OCI-LY7 (cell line): Measurements from ENCODE around the gene ITLN1.

Source experiments
- EZH2phosphoT487 ChIP-seq: fragments of 200-600 bp; sonication (generic); IDR thresholded peaks from 2 replicates; pipeline ENCODE4 v1.6.1; 2018; ENCODE audit warnings: low read depth, borderline replicate concordance, mild to moderate bottlenecking, mixed run types, antibody characterized with exemption, low read length, moderate library complexity, mixed read lengths
- TF ChIP-seq, protein P1 (sequence below): fragments of 200-600 bp; sonication (generic); conservative IDR thresholded peaks from 2 replicates; pipeline ENCODE4 v1.5.1; 2014; ENCODE audit warnings: mild to moderate bottlenecking, antibody characterized with exemption, low read length, moderate library complexity, mixed read lengths

- no peak for TF ChIP-seq EZH2phosphoT487
- TF ChIP-seq, protein P1, sequence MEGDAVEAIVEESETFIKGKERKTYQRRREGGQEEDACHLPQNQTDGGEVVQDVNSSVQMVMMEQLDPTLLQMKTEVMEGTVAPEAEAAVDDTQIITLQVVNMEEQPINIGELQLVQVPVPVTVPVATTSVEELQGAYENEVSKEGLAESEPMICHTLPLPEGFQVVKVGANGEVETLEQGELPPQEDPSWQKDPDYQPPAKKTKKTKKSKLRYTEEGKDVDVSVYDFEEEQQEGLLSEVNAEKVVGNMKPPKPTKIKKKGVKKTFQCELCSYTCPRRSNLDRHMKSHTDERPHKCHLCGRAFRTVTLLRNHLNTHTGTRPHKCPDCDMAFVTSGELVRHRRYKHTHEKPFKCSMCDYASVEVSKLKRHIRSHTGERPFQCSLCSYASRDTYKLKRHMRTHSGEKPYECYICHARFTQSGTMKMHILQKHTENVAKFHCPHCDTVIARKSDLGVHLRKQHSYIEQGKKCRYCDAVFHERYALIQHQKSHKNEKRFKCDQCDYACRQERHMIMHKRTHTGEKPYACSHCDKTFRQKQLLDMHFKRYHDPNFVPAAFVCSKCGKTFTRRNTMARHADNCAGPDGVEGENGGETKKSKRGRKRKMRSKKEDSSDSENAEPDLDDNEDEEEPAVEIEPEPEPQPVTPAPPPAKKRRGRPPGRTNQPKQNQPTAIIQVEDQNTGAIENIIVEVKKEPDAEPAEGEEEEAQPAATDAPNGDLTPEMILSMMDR: peak; percentile 66
Measured at GRCh38 chr1:160884579-160884978, 401 bp downstream of the ITLN1 start.
